Neuronal stem cell (in vitro differentiated cells): Measurements from ENCODE around the gene KRI1.

Experiments
- DNase-seq: peaks from one replicate; pipeline ENCODE4 v3.0.0-alpha.2; 2013; ENCODE audit warnings: low spot score
- H2AFZ ChIP-seq: one replicate; pipeline ENCODE4 v1.6.1; 2013; ENCODE audit warnings: mild to moderate bottlenecking, low read length, inconsistent platforms
- H2AK5ac ChIP-seq: 2 replicates; pipeline ENCODE4 v1.6.1; 2013; ENCODE audit warnings: low read depth, mild to moderate bottlenecking, inconsistent platforms, low read length, moderate library complexity, mixed read lengths
- H2BK120ac ChIP-seq: 2 replicates; pipeline ENCODE4 v1.6.1; 2013; ENCODE audit warnings: low read depth, mild to moderate bottlenecking, inconsistent platforms, low read length, moderate library complexity, mixed read lengths
- H2BK12ac ChIP-seq: one replicate; pipeline ENCODE4 v1.6.1; 2013; ENCODE audit warnings: low read length, inconsistent platforms
- H2BK15ac ChIP-seq: 2 replicates; pipeline ENCODE4 v1.6.1; 2013; ENCODE audit warnings: mild to moderate bottlenecking, low read length, inconsistent platforms, mixed read lengths
- H2BK5ac ChIP-seq: one replicate; pipeline ENCODE4 v1.6.1; 2013; ENCODE audit warnings: inconsistent platforms, mild to moderate bottlenecking, low read length, moderate library complexity
- H3K14ac ChIP-seq: one replicate; pipeline ENCODE4 v1.6.1; 2013; ENCODE audit warnings: low read length, inconsistent platforms
- H3K18ac ChIP-seq: 2 replicates; pipeline ENCODE4 v1.6.1; 2013; ENCODE audit warnings: low read length, inconsistent platforms
- H3K23ac ChIP-seq: 2 replicates; pipeline ENCODE4 v1.6.1; 2013; ENCODE audit warnings: low read depth, mild to moderate bottlenecking, mixed read lengths, low read length, inconsistent platforms; ENCODE audit not compliant: poor library complexity
- H3K27ac ChIP-seq: replicated peaks from 3 replicates; pipeline ENCODE4 v1.5.1; 2013; ENCODE audit warnings: low read length, inconsistent platforms
- H3K27me3 ChIP-seq, 3 experiments: 2 replicates each; pipeline ENCODE4 v1.6.1; 2013; ENCODE audit warnings: low read length in 3 of 3, mild to moderate bottlenecking in 2 of 3, inconsistent platforms in 1 of 3, low read depth in 1 of 3, mixed read lengths in 1 of 3, moderate library complexity in 1 of 3; ENCODE audit not compliant: control insufficient read depth in 3 of 3, insufficient read depth in 3 of 3
- H3K36me3 ChIP-seq, 2 donors: replicated peaks in 1 of 2; 2 replicates each; pipeline ENCODE4 v1.6.1; 2013; ENCODE audit warnings: low read length in 2 of 2; ENCODE audit not compliant: control insufficient read depth in 2 of 2, insufficient read depth in 2 of 2
- H3K4ac ChIP-seq: 2 replicates; pipeline ENCODE4 v1.6.1; 2013; ENCODE audit warnings: inconsistent platforms, mild to moderate bottlenecking, low read length, moderate library complexity
- H3K4me1 ChIP-seq, 2 donors: 1 replicate in 1 of 2; 2 replicates in 1 of 2; pipeline ENCODE4 v1.6.1; 2013; ENCODE audit warnings: low read length in 2 of 2, low read depth in 1 of 2; ENCODE audit not compliant: control insufficient read depth in 2 of 2, insufficient read depth in 1 of 2
- H3K4me2 ChIP-seq: one replicate; pipeline ENCODE4 v1.6.1; 2013; ENCODE audit warnings: mild to moderate bottlenecking, low read length, inconsistent platforms; ENCODE audit not compliant: insufficient read depth, poor library complexity, severe bottlenecking
- H3K4me3 ChIP-seq, 2 donors: 2 replicates each; pipeline ENCODE4 v1.5.1; 2013; ENCODE audit warnings: low read length in 2 of 2, mild to moderate bottlenecking in 2 of 2, inconsistent platforms in 1 of 2, moderate library complexity in 1 of 2
- H3K79me1 ChIP-seq: one replicate; pipeline ENCODE4 v1.6.1; 2013; ENCODE audit warnings: low read depth, mild to moderate bottlenecking, inconsistent platforms, low read length, moderate library complexity
- H3K9ac ChIP-seq: one replicate; pipeline ENCODE4 v1.6.1; 2013; ENCODE audit warnings: mild to moderate bottlenecking, low read depth, low read length, inconsistent platforms; ENCODE audit not compliant: poor library complexity
- H3K9me3 ChIP-seq, 2 donors: replicated peaks in 1 of 2; 2 replicates each; pipeline versions ENCODE3 to v1.6.1; 2013; ENCODE audit warnings: low read length in 2 of 2, mild to moderate bottlenecking in 2 of 2, inconsistent platforms in 1 of 2, low read depth in 1 of 2, mixed read lengths in 1 of 2, moderate library complexity in 1 of 2; ENCODE audit not compliant: control insufficient read depth in 2 of 2, insufficient read depth in 1 of 2
- H4K8ac ChIP-seq: one replicate; pipeline ENCODE4 v1.6.1; 2013; ENCODE audit warnings: low read depth, mild to moderate bottlenecking, inconsistent platforms, low read length, moderate library complexity
- H4K91ac ChIP-seq: one replicate; pipeline ENCODE4 v1.6.1; 2013; ENCODE audit warnings: low read length, low read depth, mild to moderate bottlenecking, inconsistent platforms; ENCODE audit not compliant: poor library complexity
- WGBS, 2 donors: extraction: QIAGEN DNeasy Blood & Tissue Kit; methylation state at CpG; one replicate each; pipeline ENCODE4 v1.1.7; 2013; ENCODE audit warnings: missing lambda C conversion rate in 2 of 2, mixed read lengths in 1 of 2; ENCODE audit not compliant: insufficient read length in 2 of 2, insufficient replicate concordance in 1 of 2; ENCODE audit errors: extremely low coverage in 2 of 2; 5-methylcytosine and 5-hydroxymethylcytosine counted together

KRI1 gene

DNA sequence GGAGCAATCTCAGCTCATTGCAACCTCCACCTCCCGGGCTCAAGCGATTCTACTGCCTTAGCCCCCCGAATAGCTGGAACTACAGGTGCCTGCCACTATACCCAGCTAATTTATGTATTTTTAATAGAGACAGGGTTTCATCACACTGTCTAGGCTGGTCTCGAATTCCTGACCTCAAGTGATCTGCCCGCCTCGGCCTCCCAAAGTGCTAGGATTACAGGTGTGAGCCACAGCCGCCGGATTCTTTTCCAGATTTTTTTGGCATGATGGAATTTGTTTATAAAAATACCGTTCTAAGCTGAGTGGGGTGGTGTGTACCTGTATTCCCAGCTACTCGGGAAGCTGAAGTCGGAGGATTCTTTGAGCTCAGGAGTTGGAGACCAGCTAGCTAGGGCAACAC lies 28.1 kb downstream of the KRI1 start:
- H2BK120ac ChIP-seq = no peak overlapping the region
- no peaks in the 10 kb centered on the region for H3K4me1 ChIP-seq
- H3K4ac ChIP-seq = no peak overlapping the region
- H3K23ac ChIP-seq = no peak overlapping the region
- no peak overlapping the region for H3K27ac ChIP-seq
- H3K18ac ChIP-seq = no peak overlapping the region
- no peak overlapping the region for H4K91ac ChIP-seq
- H4K8ac ChIP-seq = no peak overlapping the region
- no peak overlapping the region for H3K4me2 ChIP-seq
- peaks cover 0 to 16% (median 0%) of the 10 kb centered on the region in 3 experiments for H3K27me3 ChIP-seq
- H2BK5ac ChIP-seq = no peak overlapping the region
- H3K9ac ChIP-seq = no peak overlapping the region
- H3K4me3 ChIP-seq = no peak overlapping the region
- no peak overlapping the region for H2AFZ ChIP-seq
- H3K36me3 ChIP-seq = no peaks in the 10 kb centered on the region
- no peaks in the 10 kb centered on the region for H3K9me3 ChIP-seq
- H2BK12ac ChIP-seq = no peak overlapping the region
- H2AK5ac ChIP-seq = no peak overlapping the region
- no peak overlapping the region for H3K14ac ChIP-seq
- no CpG with 5 or more reads among the region's 11 CpGs for WGBS, 2 donors
- H3K79me1 ChIP-seq = no peaks in the 10 kb centered on the region
- DNase-seq = no peak
- H2BK15ac ChIP-seq = no peak overlapping the region

DNA sequence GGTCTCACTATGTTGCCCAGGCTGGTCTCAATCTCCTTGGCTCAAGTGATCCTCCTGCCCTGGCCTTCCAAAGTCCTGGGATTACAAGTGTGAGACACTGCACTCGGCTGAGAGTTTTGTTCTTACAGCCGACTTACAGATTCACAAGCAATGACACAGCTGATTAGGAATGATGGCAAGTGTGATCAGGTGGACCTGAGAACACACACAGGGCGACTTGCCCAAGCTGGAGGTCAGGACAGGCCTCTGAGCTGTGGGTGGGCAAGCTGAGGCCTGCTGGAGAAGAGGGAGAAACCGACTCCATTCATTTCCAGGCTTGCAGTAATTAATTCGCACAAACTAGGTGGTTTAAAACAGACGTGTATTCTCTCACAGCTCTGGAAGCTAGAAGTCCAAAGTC lies 30.2 kb downstream of the KRI1 start:
- Histone ChIP-seq H2AK5ac (no peak overlapping the region), H3K27me3 (peaks cover 0 to 16% (median 0%) of the 10 kb centered on the region in 3 experiments), H3K79me1 (no peaks in the 10 kb centered on the region), H2AFZ (no peak overlapping the region), H3K18ac (no peak overlapping the region), H3K9ac (no peak overlapping the region), H3K27ac (no peak overlapping the region), H3K4ac (no peak overlapping the region), H2BK120ac (no peak overlapping the region), H3K14ac (no peak overlapping the region), H3K9me3 (no peaks in the 10 kb centered on the region), H3K4me1 (no peaks in the 10 kb centered on the region), H3K4me3 (no peak overlapping the region), H4K8ac (no peak overlapping the region), H4K91ac (no peak overlapping the region), H2BK5ac (no peak overlapping the region), H3K4me2 (no peak overlapping the region), H2BK12ac (no peak overlapping the region), H3K36me3 (no peaks in the 10 kb centered on the region), H3K23ac (no peak overlapping the region), H2BK15ac (no peak overlapping the region)
- WGBS, 2 donors = no CpG with 5 or more reads among the region's 6 CpGs
- DNase-seq = no peak

DNA sequence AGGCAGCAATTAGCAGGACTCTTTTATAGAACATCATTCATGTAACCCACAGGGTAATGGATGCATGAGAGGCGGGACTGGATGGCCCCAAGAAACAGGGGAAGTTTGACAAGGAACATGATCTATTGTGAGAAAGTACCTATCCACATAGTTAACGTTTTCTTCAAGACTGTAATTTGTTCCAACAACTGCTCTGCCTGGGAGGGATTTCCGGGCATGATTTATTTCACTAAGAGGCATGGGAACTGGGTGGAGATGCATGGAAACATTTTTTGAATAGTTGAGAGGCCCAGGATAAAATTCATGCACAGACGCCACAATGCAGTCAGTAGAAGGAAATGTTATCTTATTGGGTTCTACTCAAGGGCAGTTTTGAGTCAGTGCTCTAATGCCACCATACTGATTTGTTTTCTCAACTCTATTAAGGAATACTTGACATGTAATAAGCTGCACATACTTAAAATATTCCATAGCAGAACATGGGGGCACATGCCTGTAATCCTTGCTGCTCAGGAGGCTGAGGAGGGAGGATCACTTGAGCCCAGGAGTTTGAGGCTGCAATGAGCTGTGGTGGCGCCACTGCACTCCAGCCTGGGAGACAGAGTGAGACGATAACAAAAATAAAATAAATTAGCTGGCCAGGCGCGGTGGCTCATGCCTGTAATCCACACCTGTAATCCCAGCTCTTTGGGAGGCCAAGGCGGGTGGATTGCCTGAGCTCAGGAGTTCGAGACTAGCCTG lies 32.0 kb downstream of the KRI1 start:
- H3K4ac ChIP-seq = no peak overlapping the region
- no peak overlapping the region for H3K23ac ChIP-seq
- no peaks in the 10 kb centered on the region for H3K4me1 ChIP-seq
- no peak overlapping the region for H2BK5ac ChIP-seq
- H3K27me3 ChIP-seq = peaks cover 0 to 14% (median 0%) of the 10 kb centered on the region in 3 experiments
- no peak overlapping the region for H3K18ac ChIP-seq
- no peaks in the 10 kb centered on the region for H3K9me3 ChIP-seq
- H2AFZ ChIP-seq = no peak overlapping the region
- no peaks in the 10 kb centered on the region for H3K79me1 ChIP-seq
- no peak overlapping the region for H2BK15ac ChIP-seq
- no peak overlapping the region for H4K91ac ChIP-seq
- DNase-seq = no peak
- H2BK12ac ChIP-seq = no peak overlapping the region
- no peak overlapping the region for H2BK120ac ChIP-seq
- no peaks in the 10 kb centered on the region for H3K36me3 ChIP-seq
- H3K14ac ChIP-seq = no peak overlapping the region
- H2AK5ac ChIP-seq = no peak overlapping the region
- no CpG with 5 or more reads among the region's 10 CpGs for WGBS, 2 donors
- no peak overlapping the region for H3K27ac ChIP-seq
- no peak overlapping the region for H3K4me3 ChIP-seq
- no peak overlapping the region for H3K4me2 ChIP-seq
- H4K8ac ChIP-seq = no peak overlapping the region
- no peak overlapping the region for H3K9ac ChIP-seq

DNA sequence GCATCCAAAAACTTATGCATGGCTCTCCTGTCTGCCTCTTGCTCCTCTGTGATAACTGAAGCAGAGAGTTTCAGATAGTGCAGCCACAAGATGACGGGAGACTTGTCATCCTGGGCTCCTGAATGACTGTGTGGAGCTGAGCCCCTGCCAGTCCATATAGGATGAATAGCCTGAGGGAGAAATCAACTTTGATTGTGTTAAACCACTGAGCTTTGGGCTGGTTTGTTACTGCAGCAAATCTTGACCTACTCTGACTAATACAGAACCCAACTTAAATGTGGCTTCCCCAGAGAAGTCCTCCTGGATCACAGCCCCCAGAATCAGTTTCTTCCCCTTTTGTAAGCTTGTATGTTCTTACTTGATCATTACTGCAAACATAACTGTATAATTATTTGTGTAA lies 33.4 kb downstream of the KRI1 start:
- no peak overlapping the region for H4K8ac ChIP-seq
- H3K23ac ChIP-seq = no peak overlapping the region
- no peaks in the 10 kb centered on the region for H3K79me1 ChIP-seq
- H3K18ac ChIP-seq = no peak overlapping the region
- no peak overlapping the region for H2AK5ac ChIP-seq
- no peak for DNase-seq
- H3K27ac ChIP-seq = no peak overlapping the region
- H2AFZ ChIP-seq = no peak overlapping the region
- H3K4me1 ChIP-seq = no peaks in the 10 kb centered on the region
- no peaks in the 10 kb centered on the region for H3K9me3 ChIP-seq
- H2BK120ac ChIP-seq = no peak overlapping the region
- H4K91ac ChIP-seq = no peak overlapping the region
- WGBS, 2 donors = no CpG with 5 or more reads among the region's 1 CpG
- H3K4me2 ChIP-seq = no peak overlapping the region
- no peak overlapping the region for H2BK12ac ChIP-seq
- H3K9ac ChIP-seq = no peak overlapping the region
- H2BK15ac ChIP-seq = no peak overlapping the region
- no peak overlapping the region for H3K4me3 ChIP-seq
- peaks cover 0 to 8% (median 0%) of the 10 kb centered on the region in 3 experiments for H3K27me3 ChIP-seq
- H3K4ac ChIP-seq = no peak overlapping the region
- no peaks in the 10 kb centered on the region for H3K36me3 ChIP-seq
- no peak overlapping the region for H2BK5ac ChIP-seq
- no peak overlapping the region for H3K14ac ChIP-seq
